ENCODE data around the gene CTSC.

The CTSC gene

DNA sequence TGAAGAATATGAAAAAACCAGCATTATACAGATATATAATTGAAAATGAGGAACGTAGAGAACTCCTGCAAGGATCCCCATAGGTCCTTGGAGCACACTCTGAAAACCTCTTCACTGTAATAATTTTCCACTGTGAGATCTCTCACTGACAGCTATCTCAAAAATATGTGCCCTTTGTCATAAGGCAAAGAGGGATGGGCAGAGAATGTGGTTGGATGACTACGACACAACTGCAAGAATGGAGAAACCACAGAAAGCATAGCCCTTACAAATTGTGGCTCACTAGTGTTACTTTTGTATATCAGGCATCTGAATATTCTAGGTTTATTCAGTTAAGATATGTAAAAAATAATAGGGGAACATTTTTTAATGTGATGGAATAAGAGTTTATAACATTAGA is 7.9 kb upstream of the CTSC start:
- no peak for TF ChIP-seq CTCF (IDR thresholded peaks at IDR 0.05; ENCODE audit: control insufficient read depth, insufficient read depth, low read depth, low read length, missing control alignments)
- DNase-seq (ENCODE audit: low read depth) = no peak
- H3K4me3 ChIP-seq (ENCODE audit: control insufficient read depth, low read depth, low read length) = no peak overlapping the region

DNA sequence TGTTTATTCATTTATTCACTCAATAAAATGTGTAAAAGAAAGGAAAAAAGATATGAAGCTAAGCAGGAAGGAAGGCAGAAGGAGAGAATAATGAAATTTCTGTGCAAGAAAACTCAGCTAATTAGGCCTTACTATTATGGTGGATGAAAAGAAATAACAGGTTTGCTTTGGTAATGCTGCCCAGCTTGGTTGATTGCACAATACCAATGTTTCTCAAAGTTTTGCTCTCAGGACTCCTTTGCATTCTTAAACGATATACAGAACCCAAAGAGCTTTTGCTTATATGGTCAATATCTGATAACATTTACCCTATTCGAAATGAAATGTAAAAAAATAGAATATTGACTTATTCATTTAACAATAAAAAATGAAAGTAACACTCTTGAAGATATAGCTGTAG is 7.3 kb upstream of the CTSC start:
- no peak for TF ChIP-seq CTCF (IDR thresholded peaks at IDR 0.05; ENCODE audit: control insufficient read depth, insufficient read depth, low read depth, low read length, missing control alignments)
- H3K4me3 ChIP-seq (ENCODE audit: control insufficient read depth, low read depth, low read length) = no peak overlapping the region
- no peak for DNase-seq (ENCODE audit: low read depth)

GRCh38 chr11:88341522-88342251 is 4.2 kb upstream of the CTSC start:
- H3K4me3 ChIP-seq (ENCODE audit: control insufficient read depth, low read depth, low read length) = no peak overlapping the region
- TF ChIP-seq CTCF (IDR thresholded peaks at IDR 0.05; ENCODE audit: control insufficient read depth, insufficient read depth, low read depth, low read length, missing control alignments) = no peak
- no peak for DNase-seq (ENCODE audit: low read depth)

- H3K4me3 ChIP-seq (ENCODE audit: control insufficient read depth, low read depth, low read length) = no peak overlapping the region
- no peak for TF ChIP-seq CTCF (IDR thresholded peaks at IDR 0.05; ENCODE audit: control insufficient read depth, insufficient read depth, low read depth, low read length, missing control alignments)
- no peak for DNase-seq (ENCODE audit: low read depth)
These were observed 2.9 kb upstream of the CTSC start for GRCh38 chr11:88340366-88340935.

- no peak for TF ChIP-seq CTCF (IDR thresholded peaks at IDR 0.05; ENCODE audit: control insufficient read depth, insufficient read depth, low read depth, low read length, missing control alignments)
- no peak for DNase-seq (ENCODE audit: low read depth)
These were observed 592 bp upstream of the CTSC start for GRCh38 chr11:88337987-88338668.

DNA sequence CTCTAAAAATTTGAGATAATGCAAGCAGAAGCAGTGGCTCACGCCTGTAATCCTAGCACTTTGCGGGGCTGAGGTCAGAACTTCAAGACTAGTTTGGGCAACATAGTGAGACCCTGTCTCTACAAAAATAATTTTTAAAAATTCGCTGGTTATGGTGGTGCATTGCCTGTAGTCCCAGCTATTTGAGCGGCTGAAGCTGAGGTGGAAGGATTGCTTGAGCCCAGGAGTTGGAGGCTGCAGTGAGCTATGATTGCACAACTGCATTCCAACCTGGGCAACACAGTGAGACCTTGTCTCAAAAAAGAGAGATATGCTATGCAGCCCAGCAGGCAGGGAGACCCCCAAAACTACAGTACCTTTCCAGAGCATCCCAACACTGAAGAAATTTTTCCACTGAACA is 2.3 kb downstream of the CTSC start:
- no peak for TF ChIP-seq CTCF (IDR thresholded peaks at IDR 0.05; ENCODE audit: control insufficient read depth, insufficient read depth, low read depth, low read length, missing control alignments)
- no peak for DNase-seq (ENCODE audit: low read depth)
- no peak overlapping the region for H3K4me3 ChIP-seq (ENCODE audit: control insufficient read depth, low read depth, low read length)

More at GRCh38 chr11:88337987-88338668, 592 bp upstream of the CTSC start:
- H3K4me3 ChIP-seq (ENCODE audit: control insufficient read depth, low read depth, low read length) = peak overlapping the region; percentile 89

Data from AG09309 (cell line).